Neural progenitor cell (in vitro differentiated cells): Measurements from ENCODE around the gene VWA3A. TPM values are rescaled to one million over a fixed set of nuclear protein-coding genes. Genes with fewer than 3 reads are reported as not detected.

Source experiments
- DNase-seq: peaks from one replicate; pipeline ENCODE4 v3.0.0-alpha.2; 2016; ENCODE audit warnings: low spot score
- H2AFZ ChIP-seq: fragments of 200-600 bp; sonication (generic); replicated peaks from 2 replicates; pipeline ENCODE4 v1.6.1; 2016; ENCODE audit warnings: antibody characterized with exemption
- H3F3A ChIP-seq: fragments of 200-600 bp; sonication (generic); 2 replicates; pipeline ENCODE4 v1.6.1; 2016; ENCODE audit warnings: antibody characterized with exemption, low read depth
- H3K27ac ChIP-seq: fragments of 200-600 bp; sonication (generic); 2 replicates; pipeline ENCODE4 v1.5.1; 2016; ENCODE audit warnings: mild to moderate bottlenecking
- H3K27me3 ChIP-seq: fragments of 200-600 bp; sonication (generic); 2 replicates; pipeline ENCODE4 v1.6.1; 2016; ENCODE audit warnings: mild to moderate bottlenecking, moderate library complexity
- H3K36me3 ChIP-seq: fragments of 200-600 bp; sonication (generic); 2 replicates; pipeline ENCODE4 v1.5.1; 2016
- H3K4me1 ChIP-seq: fragments of 200-600 bp; sonication (generic); 2 replicates; pipeline ENCODE4 v1.6.1; 2016; ENCODE audit warnings: mixed run types
- H3K4me2 ChIP-seq: fragments of 200-600 bp; sonication (generic); 2 replicates; pipeline ENCODE4 v1.6.1; 2016
- H3K4me3 ChIP-seq: fragments of 200-600 bp; sonication (generic); 2 replicates; pipeline ENCODE4 v1.5.1; 2016
- H3K79me2 ChIP-seq: fragments of 200-600 bp; sonication (generic); 2 replicates; pipeline ENCODE4 v1.6.1; 2016; ENCODE audit warnings: low read depth
- H3K9ac ChIP-seq: fragments of 200-600 bp; sonication (generic); 2 replicates; pipeline ENCODE4 v1.6.1; 2016
- H3K9me3 ChIP-seq: fragments of 200-600 bp; sonication (generic); 2 replicates; pipeline ENCODE4 v1.5.1; 2016; ENCODE audit warnings: low read depth
- H4K20me1 ChIP-seq: fragments of 200-600 bp; sonication (generic); 2 replicates; pipeline ENCODE4 v1.6.1; 2016; ENCODE audit warnings: low read depth
- H3K27ac Mint-ChIP-seq: 3 replicates; pipeline ENCODE4 v1.8.0; 2021; ENCODE audit warnings: mixed read lengths
- H3K27me3 Mint-ChIP-seq: 2 replicates; pipeline ENCODE4 v1.8.0; 2022; ENCODE audit warnings: low read depth, mild to moderate bottlenecking, inconsistent platforms, moderate library complexity, mixed read lengths; ENCODE audit not compliant: insufficient read depth
- H3K36me3 Mint-ChIP-seq: 3 replicates; pipeline ENCODE4 v1.8.0; 2021; ENCODE audit warnings: mixed read lengths
- H3K4me1 Mint-ChIP-seq: 3 replicates; pipeline ENCODE4 v1.8.0; 2021; ENCODE audit warnings: mixed read lengths
- H3K4me3 Mint-ChIP-seq: 3 replicates; pipeline ENCODE4 v1.8.0; 2021; ENCODE audit warnings: mild to moderate bottlenecking, moderate library complexity, mixed read lengths
- H3K9me3 Mint-ChIP-seq: 3 replicates; pipeline ENCODE4 v1.8.0; 2020; ENCODE audit warnings: mixed read lengths
- CTCF ChIP-seq: fragments of 200-600 bp; sonication (generic); IDR thresholded peaks from 2 replicates; pipeline ENCODE4 v1.5.1; 2017; ENCODE audit warnings: antibody characterized with exemption, mild to moderate bottlenecking
- EZH2 ChIP-seq: fragments of 200-600 bp; sonication (generic); IDR thresholded peaks from 2 replicates; pipeline ENCODE4 v1.6.1; 2017; ENCODE audit warnings: antibody characterized with exemption, mild to moderate bottlenecking, moderate library complexity
- EZH2phosphoT487 ChIP-seq: fragments of 200-600 bp; sonication (generic); IDR thresholded peaks from 2 replicates; pipeline ENCODE4 v1.6.1; 2017; ENCODE audit warnings: antibody characterized with exemption
- total RNA-seq: library from RNA; depleted of rRNA; stranded (reverse); fragments of >200 nt; gene quantifications from 2 replicates; pipeline ENCODE4 v1.2.3, GENCODE V29; 2015; ENCODE audit warnings: low replicate concordance

The VWA3A gene
- total RNA-seq, 1 donor from 2014 or later: 1.0 TPM

- H4K20me1 ChIP-seq: no peaks in the 10 kb centered on the region
- Mint-ChIP-seq H3K36me3 (no peaks in the 10 kb centered on the region), H3K4me1 (no peaks in the 10 kb centered on the region), H3K4me3 (no peak overlapping the region), H3K27me3 (peaks cover 11% of the 10 kb centered on the region), H3K27ac (no peak overlapping the region), H3K9me3 (no peaks in the 10 kb centered on the region)
- no peaks in the 10 kb centered on the region for H3K9me3 ChIP-seq
- TF ChIP-seq EZH2phosphoT487 (no peak), CTCF (no peak), EZH2 (no peak)
- H3F3A ChIP-seq: no peaks in the 10 kb centered on the region
- H3K4me2 ChIP-seq: no peak overlapping the region
- no peak overlapping the region for H2AFZ ChIP-seq
- no peak overlapping the region for H3K27ac ChIP-seq
- no peaks in the 10 kb centered on the region for H3K4me1 ChIP-seq
- no peaks in the 10 kb centered on the region for H3K36me3 ChIP-seq
- H3K4me3 ChIP-seq: no peak overlapping the region
- DNase-seq: no peak
- no peaks in the 10 kb centered on the region for H3K27me3 ChIP-seq
- no peak overlapping the region for H3K9ac ChIP-seq
- no peaks in the 10 kb centered on the region for H3K79me2 ChIP-seq
Measured at GRCh38 chr16:22138482-22138881, 46.1 kb downstream of the VWA3A start.

GRCh38 chr16:22139008-22139407 lies 46.7 kb downstream of the VWA3A start:
- no peak overlapping the region for H3K9ac ChIP-seq
- H3K4me3 Mint-ChIP-seq: no peak overlapping the region
- H3K27ac ChIP-seq: no peak overlapping the region
- no peak overlapping the region for H3K4me2 ChIP-seq
- no peak overlapping the region for H3K4me3 ChIP-seq
- H3K27me3 ChIP-seq: no peaks in the 10 kb centered on the region
- H3K36me3 ChIP-seq: no peaks in the 10 kb centered on the region
- DNase-seq: no peak
- no peak overlapping the region for H2AFZ ChIP-seq
- no peaks in the 10 kb centered on the region for H3K9me3 ChIP-seq
- H3K9me3 Mint-ChIP-seq: no peaks in the 10 kb centered on the region
- peaks cover 11% of the 10 kb centered on the region for H3K27me3 Mint-ChIP-seq
- no peaks in the 10 kb centered on the region for H3K4me1 ChIP-seq
- H3K36me3 Mint-ChIP-seq: no peaks in the 10 kb centered on the region
- no peaks in the 10 kb centered on the region for H3F3A ChIP-seq
- no peaks in the 10 kb centered on the region for H4K20me1 ChIP-seq
- no peaks in the 10 kb centered on the region for H3K4me1 Mint-ChIP-seq
- no peak overlapping the region for H3K27ac Mint-ChIP-seq
- no peak for TF ChIP-seq EZH2phosphoT487
- TF ChIP-seq EZH2: no peak
- TF ChIP-seq CTCF: no peak
- no peaks in the 10 kb centered on the region for H3K79me2 ChIP-seq

GRCh38 chr16:22139732-22140131 lies 47.4 kb downstream of the VWA3A start:
- H3K27me3 Mint-ChIP-seq: peaks cover 11% of the 10 kb centered on the region
- no peak for DNase-seq
- no peaks in the 10 kb centered on the region for H3K9me3 ChIP-seq

More at GRCh38 chr16:22139732-22140131, 47.4 kb downstream of the VWA3A start:
- H4K20me1 ChIP-seq: no peaks in the 10 kb centered on the region
- no peaks in the 10 kb centered on the region for H3K4me1 ChIP-seq
- no peaks in the 10 kb centered on the region for H3K4me1 Mint-ChIP-seq
- H3K27ac ChIP-seq: no peak overlapping the region
- H3K9ac ChIP-seq: no peak overlapping the region
- no peaks in the 10 kb centered on the region for H3K79me2 ChIP-seq
- no peak overlapping the region for H3K4me2 ChIP-seq
- no peaks in the 10 kb centered on the region for H3K9me3 Mint-ChIP-seq
- TF ChIP-seq CTCF: no peak
- no peak for TF ChIP-seq EZH2
- no peak for TF ChIP-seq EZH2phosphoT487
- no peaks in the 10 kb centered on the region for H3K36me3 ChIP-seq
- H3F3A ChIP-seq: no peaks in the 10 kb centered on the region
- no peak overlapping the region for H3K4me3 Mint-ChIP-seq
- no peak overlapping the region for H3K4me3 ChIP-seq
- no peak overlapping the region for H2AFZ ChIP-seq
- H3K36me3 Mint-ChIP-seq: no peaks in the 10 kb centered on the region
- no peaks in the 10 kb centered on the region for H3K27me3 ChIP-seq
- H3K27ac Mint-ChIP-seq: no peak overlapping the region
